Left lobe of liver (tissue), 2 donors: ENCODE data around the gene HHIP. TPM values are rescaled to one million over a fixed set of nuclear protein-coding genes. Genes with fewer than 3 reads are reported as not detected.

Experiments
- ATAC-seq: fragments of 200-7000 bp; cut with Tn5 transposase; one replicate; pipeline ENCODE4 v1.9.1; 2020; ENCODE audit warnings: mild to moderate bottlenecking, moderate library complexity
- DNase-seq: peaks from one replicate; pipeline ENCODE4 v3.0.0-alpha.2; 2020; ENCODE audit warnings: low spot score
- total RNA-seq: library from RNA; stranded (reverse); gene quantifications from one replicate; pipeline ENCODE4 v1.2.1, GENCODE V29; 2021
- donor health status: DM: no; HTN: no; CAD: no; lungs with moderate emphysema.
- donor health status: DM: no; HTN: yes; CAD: no.

Gene HHIP
- total RNA-seq, 1 donor from 2014 or later, result 5.8 TPM

- ATAC-seq (no peak), DNase-seq (no peak)
Observed at GRCh38 chr4:144705601-144706590, 59.9 kb downstream of the HHIP start.

GRCh38 chr4:144709159-144709558, 63.2 kb downstream of the HHIP start:
- DNase-seq (no peak), ATAC-seq (no peak)

GRCh38 chr4:144709793-144710525, 64.0 kb downstream of the HHIP start:
- ATAC-seq (no peak), DNase-seq (no peak)

- no peak for DNase-seq
- ATAC-seq, result no peak
Observed at GRCh38 chr4:144710526-144710912, 64.6 kb downstream of the HHIP start.

GRCh38 chr4:144711700-144712456, 65.9 kb downstream of the HHIP start:
- ATAC-seq (no peak), DNase-seq (no peak)

- ATAC-seq, result no peak
- DNase-seq, result no peak
Observed at GRCh38 chr4:144712775-144713174, 66.8 kb downstream of the HHIP start.

GRCh38 chr4:144714166-144714565, 68.2 kb downstream of the HHIP start:
- no peak for DNase-seq
- no peak for ATAC-seq

- no peak for ATAC-seq
- DNase-seq, result no peak
Observed at GRCh38 chr4:144715230-144715629, 69.3 kb downstream of the HHIP start.

GRCh38 chr4:144716778-144717177, 70.8 kb downstream of the HHIP start:
- DNase-seq (no peak), ATAC-seq (no peak)

GRCh38 chr4:144718958-144719512, 73.1 kb downstream of the HHIP start:
- ATAC-seq (no peak), DNase-seq (no peak)

- ATAC-seq (no peak), DNase-seq (no peak)
Observed at GRCh38 chr4:144720491-144720890, 74.5 kb downstream of the HHIP start.

GRCh38 chr4:144721994-144722393, 76.0 kb downstream of the HHIP start:
- no peak for ATAC-seq
- DNase-seq, result no peak

- DNase-seq, result no peak
- no peak for ATAC-seq
Observed at GRCh38 chr4:144723471-144723870, 77.5 kb downstream of the HHIP start.

- ATAC-seq, result no peak
Observed at GRCh38 chr4:144729175-144729574, 83.2 kb downstream of the HHIP start.

GRCh38 chr4:144732584-144733428, 86.8 kb downstream of the HHIP start:
- ATAC-seq (no peak), DNase-seq (no peak)

More at GRCh38 chr4:144729175-144729574, 83.2 kb downstream of the HHIP start:
- no peak for DNase-seq

- DNase-seq (no peak), ATAC-seq (no peak)
Observed at GRCh38 chr4:144733566-144733965, 87.6 kb downstream of the HHIP start.

GRCh38 chr4:144734522-144734921, 88.6 kb downstream of the HHIP start:
- DNase-seq (no peak), ATAC-seq (no peak)

GRCh38 chr4:144738649-144739048, 92.7 kb downstream of the HHIP start:
- DNase-seq (no peak), ATAC-seq (no peak)

GRCh38 chr4:144739511-144740033, 93.6 kb downstream of the HHIP start:
- ATAC-seq (no peak), DNase-seq (no peak)

- DNase-seq (no peak), ATAC-seq (no peak)
Observed at GRCh38 chr4:144740316-144740715, 94.4 kb downstream of the HHIP start.
